GM23338 (cell line): ENCODE results near the gene NSUN3. TPM values are rescaled to one million over a fixed set of nuclear protein-coding genes. Genes with fewer than 3 reads are reported as not detected.

Experiments used
- ATAC-seq: fragments of 200-7000 bp; cut with Tn5 transposase; 3 replicates; pipeline ENCODE4 v1.9.1; 2020
- DNase-seq: peaks from one replicate; pipeline ENCODE4 v3.0.0-alpha.2; 2015; ENCODE audit warnings: low spot score
- H2AFZ ChIP-seq: fragments of 200-600 bp; sonication (generic); 2 replicates; pipeline ENCODE4 v1.8.0; 2016; ENCODE audit warnings: antibody characterized with exemption, mild to moderate bottlenecking, moderate library complexity
- H3F3A ChIP-seq: fragments of 200-600 bp; sonication (generic); replicated peaks from 2 replicates; pipeline ENCODE4 v1.8.0; 2017; ENCODE audit warnings: antibody characterized with exemption, mixed run types, low read depth
- H3K27ac ChIP-seq: fragments of 200-600 bp; sonication (generic); 2 replicates; pipeline ENCODE4 v1.6.1; 2016; ENCODE audit warnings: low read depth
- H3K27me3 ChIP-seq: fragments of 200-600 bp; sonication (generic); 2 replicates; pipeline ENCODE4 v1.8.0; 2016; ENCODE audit warnings: mild to moderate bottlenecking, mixed run types, moderate library complexity; ENCODE audit not compliant: insufficient read depth
- H3K36me3 ChIP-seq: fragments of 200-600 bp; sonication (generic); 2 replicates; pipeline ENCODE4 v1.8.0; 2016; ENCODE audit warnings: mild to moderate bottlenecking; ENCODE audit not compliant: insufficient read depth
- H3K4me1 ChIP-seq: fragments of 200-600 bp; sonication (generic); 2 replicates; pipeline ENCODE4 v1.8.0; 2016; ENCODE audit warnings: mild to moderate bottlenecking, moderate library complexity; ENCODE audit not compliant: insufficient read depth
- H3K4me2 ChIP-seq: fragments of 200-600 bp; sonication (generic); 2 replicates; pipeline ENCODE4 v1.7.1; 2017; ENCODE audit warnings: mixed run types
- H3K4me3 ChIP-seq: fragments of 200-600 bp; sonication (generic); 2 replicates; pipeline ENCODE4 v1.6.1; 2016; ENCODE audit warnings: mixed run types
- H3K79me2 ChIP-seq: fragments of 200-600 bp; sonication (generic); replicated peaks from 2 replicates; pipeline ENCODE4 v1.8.0; 2017; ENCODE audit warnings: mild to moderate bottlenecking; ENCODE audit not compliant: insufficient read depth
- H3K9me2 ChIP-seq: fragments of 200-600 bp; sonication (generic); 2 replicates; pipeline ENCODE4 v1.8.0; 2017; ENCODE audit not compliant: insufficient read depth
- H4K20me1 ChIP-seq: fragments of 200-600 bp; sonication (generic); replicated peaks from 2 replicates; pipeline ENCODE4 v1.8.0; 2017; ENCODE audit warnings: mild to moderate bottlenecking; ENCODE audit not compliant: insufficient read depth
- H3K27ac Mint-ChIP-seq: 2 replicates; pipeline ENCODE4 v1.8.0; 2020; ENCODE audit warnings: inconsistent platforms, mild to moderate bottlenecking, moderate library complexity, mixed read lengths
- H3K27me3 Mint-ChIP-seq: 3 replicates; pipeline ENCODE4 v1.8.0; 2022; ENCODE audit warnings: low read depth, mild to moderate bottlenecking, moderate library complexity, mixed read lengths, inconsistent platforms; ENCODE audit not compliant: insufficient read depth, poor library complexity
- H3K36me3 Mint-ChIP-seq: 3 replicates; pipeline ENCODE4 v1.8.0; 2021; ENCODE audit warnings: low read depth, mild to moderate bottlenecking, inconsistent platforms, moderate library complexity, mixed read lengths
- H3K4me1 Mint-ChIP-seq: 3 replicates; pipeline ENCODE4 v1.8.0; 2020; ENCODE audit warnings: mild to moderate bottlenecking, inconsistent platforms, mixed read lengths
- H3K4me3 Mint-ChIP-seq: 3 replicates; pipeline ENCODE4 v1.8.0; 2021; ENCODE audit warnings: moderate library complexity, mild to moderate bottlenecking, inconsistent platforms, mixed read lengths
- H3K9me3 Mint-ChIP-seq: 3 replicates; pipeline ENCODE4 v1.8.0; 2020; ENCODE audit warnings: moderate library complexity, mild to moderate bottlenecking, inconsistent platforms, mixed read lengths
- EZH2phosphoT487 ChIP-seq: fragments of 200-600 bp; sonication (generic); IDR thresholded peaks from one replicate; pipeline ENCODE4 v1.8.1; 2018; ENCODE audit warnings: antibody characterized with exemption; ENCODE audit not compliant: unreplicated experiment
- NANOG ChIP-seq: IDR thresholded peaks from 2 replicates; pipeline ENCODE4 v1.6.1; 2016; ENCODE audit warnings: antibody characterized with exemption, borderline replicate concordance
- ZNF114 ChIP-seq: fragments of 250-450 bp; sonication (Bioruptor Pico); IDR thresholded peaks from 2 replicates; pipeline ENCODE4 v1.5.0; 2020; ENCODE audit warnings: mild to moderate bottlenecking, moderate library complexity
- ZNF331 ChIP-seq: fragments of 250-450 bp; sonication (Bioruptor Pico); IDR thresholded peaks from 2 replicates; pipeline ENCODE4 v1.5.0; 2020; ENCODE audit warnings: low read depth, mild to moderate bottlenecking, moderate library complexity
- ZNF462 ChIP-seq: fragments of 250-450 bp; sonication (Bioruptor Pico); IDR thresholded peaks from 2 replicates; pipeline ENCODE4 v1.5.0; 2020; ENCODE audit warnings: mild to moderate bottlenecking, moderate library complexity
- polyA plus RNA-seq: library from polyadenylated mRNA; unstranded; fragments of >200 nt; fragmentation: Nextera tagmentation; extraction: Ambion mirVana; gene quantifications from 2 replicates; pipeline ENCODE4 v1.2.1, GENCODE V29; 2016
- total RNA-seq: library from RNA; depleted of rRNA; stranded (reverse); fragments of >200 nt; shearing (Covaris generic); gene quantifications from 2 replicates; pipeline ENCODE4 v1.2.3, GENCODE V29; 2014
- TF ChIP-seq, protein P1 (sequence below): IDR thresholded peaks from one replicate; pipeline ENCODE4 v1.6.1; 2018; ENCODE audit warnings: antibody characterized with exemption; ENCODE audit not compliant: unreplicated experiment

NSUN3 gene
- total and polyA plus RNA-seq, 2 experiments from 2014 or later = 5.4 to 10.6 TPM

DNA sequence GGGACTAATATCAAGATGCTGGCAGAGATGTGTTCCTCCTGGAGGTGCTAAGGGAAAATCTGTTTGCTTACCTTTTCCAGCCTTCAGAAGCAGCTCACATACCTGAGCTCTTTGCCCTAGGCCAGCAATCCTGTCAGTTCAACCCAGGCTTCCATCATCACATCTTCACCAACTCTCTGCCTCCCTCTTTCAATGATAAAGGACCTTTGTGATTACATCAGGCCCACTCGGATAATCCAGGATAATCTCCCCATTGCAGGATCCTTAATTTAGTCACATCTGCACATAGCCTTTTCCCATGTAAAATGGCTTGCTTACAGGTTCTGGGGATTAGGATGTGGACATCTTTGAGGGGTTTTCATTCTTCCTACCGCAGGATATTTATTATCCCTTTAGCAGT is 58.3 kb downstream of the NSUN3 start:
- peak; percentile 57 for ATAC-seq
- Histone ChIP-seq H2AFZ (no peak overlapping the region), H3K4me2 (no peak overlapping the region), H3K36me3 (no peaks in the 10 kb centered on the region), H3K79me2 (no peaks in the 10 kb centered on the region), H3K9me2 (no peaks in the 10 kb centered on the region; the same call in 1 of the 2 replicates), H3K4me1 (no peaks in the 10 kb centered on the region), H3K27ac (no peak overlapping the region), H3K27me3 (no peaks in the 10 kb centered on the region), H4K20me1 (no peaks in the 10 kb centered on the region), H3K4me3 (no peak overlapping the region), H3F3A (no peaks in the 10 kb centered on the region)
- Mint-ChIP-seq H3K4me3 (no peak overlapping the region), H3K4me1 (peaks cover 7% of the 10 kb centered on the region), H3K27ac (no peak overlapping the region), H3K9me3 (no peaks in the 10 kb centered on the region), H3K27me3 (no peaks in the 10 kb centered on the region), H3K36me3 (no peaks in the 10 kb centered on the region)
- peak; percentile 10 for DNase-seq
- TF ChIP-seq ZNF462 (no peak), NANOG (no peak), ZNF114 (CRISPR knock-in tag) (no peak), ZNF331 (CRISPR knock-in tag) (no peak), EZH2phosphoT487 (no peak)
- TF ChIP-seq, protein P1, sequence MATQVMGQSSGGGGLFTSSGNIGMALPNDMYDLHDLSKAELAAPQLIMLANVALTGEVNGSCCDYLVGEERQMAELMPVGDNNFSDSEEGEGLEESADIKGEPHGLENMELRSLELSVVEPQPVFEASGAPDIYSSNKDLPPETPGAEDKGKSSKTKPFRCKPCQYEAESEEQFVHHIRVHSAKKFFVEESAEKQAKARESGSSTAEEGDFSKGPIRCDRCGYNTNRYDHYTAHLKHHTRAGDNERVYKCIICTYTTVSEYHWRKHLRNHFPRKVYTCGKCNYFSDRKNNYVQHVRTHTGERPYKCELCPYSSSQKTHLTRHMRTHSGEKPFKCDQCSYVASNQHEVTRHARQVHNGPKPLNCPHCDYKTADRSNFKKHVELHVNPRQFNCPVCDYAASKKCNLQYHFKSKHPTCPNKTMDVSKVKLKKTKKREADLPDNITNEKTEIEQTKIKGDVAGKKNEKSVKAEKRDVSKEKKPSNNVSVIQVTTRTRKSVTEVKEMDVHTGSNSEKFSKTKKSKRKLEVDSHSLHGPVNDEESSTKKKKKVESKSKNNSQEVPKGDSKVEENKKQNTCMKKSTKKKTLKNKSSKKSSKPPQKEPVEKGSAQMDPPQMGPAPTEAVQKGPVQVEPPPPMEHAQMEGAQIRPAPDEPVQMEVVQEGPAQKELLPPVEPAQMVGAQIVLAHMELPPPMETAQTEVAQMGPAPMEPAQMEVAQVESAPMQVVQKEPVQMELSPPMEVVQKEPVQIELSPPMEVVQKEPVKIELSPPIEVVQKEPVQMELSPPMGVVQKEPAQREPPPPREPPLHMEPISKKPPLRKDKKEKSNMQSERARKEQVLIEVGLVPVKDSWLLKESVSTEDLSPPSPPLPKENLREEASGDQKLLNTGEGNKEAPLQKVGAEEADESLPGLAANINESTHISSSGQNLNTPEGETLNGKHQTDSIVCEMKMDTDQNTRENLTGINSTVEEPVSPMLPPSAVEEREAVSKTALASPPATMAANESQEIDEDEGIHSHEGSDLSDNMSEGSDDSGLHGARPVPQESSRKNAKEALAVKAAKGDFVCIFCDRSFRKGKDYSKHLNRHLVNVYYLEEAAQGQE = no peak
